ENCODE results near the gene TYW1.
"Not testable (repeated sequence)": the region's sequence is repeated elsewhere in the genome, so short reads cannot be mapped to it uniquely, and the experiment has no call there.

Gene TYW1

GRCh38 chr7:67259363-67259762 lies 262.7 kb downstream of the TYW1 start:
- DNase-seq: not testable (repeated sequence)

- not testable (repeated sequence) for DNase-seq
These were observed 263.5 kb downstream of the TYW1 start for GRCh38 chr7:67260166-67260586.

GRCh38 chr7:67264000-67264399 lies 267.4 kb downstream of the TYW1 start:
- DNase-seq: not testable (repeated sequence)

GRCh38 chr7:67266070-67266469 lies 269.4 kb downstream of the TYW1 start:
- DNase-seq: not testable (repeated sequence)

- DNase-seq: no peak
These were observed 271.3 kb downstream of the TYW1 start for GRCh38 chr7:67267914-67268313.

- DNase-seq: not testable (repeated sequence)
These were observed 273.3 kb downstream of the TYW1 start for GRCh38 chr7:67269916-67270315.
